Neural cell (in vitro differentiated cells): ENCODE results near the gene CLDND1. TPM values are rescaled to one million over a fixed set of nuclear protein-coding genes. Genes with fewer than 3 reads are reported as not detected.

Experiments used
- H2AFZ ChIP-seq: fragments of 200-600, 300-800 bp; sonication (generic), shearing (Covaris generic); 2 replicates; pipeline ENCODE4 v1.6.0; 2014; ENCODE audit warnings: low read depth, mild to moderate bottlenecking, antibody characterized with exemption, low read length, moderate library complexity
- H3F3A ChIP-seq: fragments of 200-600 bp; shearing (Covaris generic); 2 replicates; pipeline ENCODE4 v1.6.1; 2016; ENCODE audit warnings: mild to moderate bottlenecking, moderate library complexity, mixed read lengths, antibody characterized with exemption, low read length; ENCODE audit not compliant: insufficient read depth, poor library complexity, severe bottlenecking
- H3K27ac ChIP-seq: fragments of 200-600, 300-800 bp; sonication (generic), shearing (Covaris generic); 2 replicates; pipeline ENCODE4 v1.5.1; 2014; ENCODE audit warnings: mild to moderate bottlenecking, low read length, moderate library complexity
- H3K27me3 ChIP-seq: fragments of 300-800, 200-600 bp; sonication (generic), shearing (Covaris generic); 2 replicates; pipeline ENCODE4 v1.6.0; 2014; ENCODE audit warnings: mild to moderate bottlenecking, low read depth, low read length, moderate library complexity; ENCODE audit not compliant: insufficient read depth
- H3K36me3 ChIP-seq: fragments of 300-800, 200-600 bp; sonication (generic), shearing (Covaris generic); 2 replicates; pipeline ENCODE4 v1.5.1; 2014; ENCODE audit warnings: mild to moderate bottlenecking, antibody characterized with exemption, low read length, moderate library complexity; ENCODE audit not compliant: insufficient read depth
- H3K4me2 ChIP-seq: fragments of 300-800, 200-600 bp; sonication (generic), shearing (Covaris generic); 2 replicates; pipeline ENCODE4 v1.6.0; 2014; ENCODE audit warnings: mild to moderate bottlenecking, low read length
- H3K4me3 ChIP-seq: fragments of 300-800, 200-600 bp; sonication (generic), shearing (Covaris generic); 2 replicates; pipeline ENCODE4 v1.5.1; 2014; ENCODE audit warnings: mild to moderate bottlenecking, low read length, moderate library complexity
- H3K79me2 ChIP-seq: fragments of 200-600 bp; shearing (Covaris generic); replicated peaks from 2 replicates; pipeline ENCODE4 v1.6.0; 2014; ENCODE audit warnings: mild to moderate bottlenecking, low read length, moderate library complexity; ENCODE audit not compliant: insufficient read depth
- H3K9ac ChIP-seq: fragments of 300-800, 200-600 bp; sonication (generic), shearing (Covaris generic); 2 replicates; pipeline ENCODE4 v1.6.1; 2016; ENCODE audit warnings: mild to moderate bottlenecking, low read length, mixed read lengths
- H3K9me2 ChIP-seq: fragments of 200-600 bp; shearing (Covaris generic); 2 replicates; pipeline ENCODE4 v1.6.1; 2016; ENCODE audit warnings: mild to moderate bottlenecking, low read length, mixed read lengths; ENCODE audit not compliant: insufficient read depth
- H3K9me3 ChIP-seq: fragments of 200-600, 300-800 bp; sonication (generic), shearing (Covaris generic); 2 replicates; pipeline ENCODE4 v1.6.1; 2016; ENCODE audit warnings: mild to moderate bottlenecking, mixed run types, low read length, moderate library complexity, mixed read lengths
- H4K20me1 ChIP-seq: fragments of 200-600 bp; shearing (Covaris generic); 2 replicates; pipeline ENCODE4 v1.6.1; 2016; ENCODE audit warnings: mild to moderate bottlenecking, mixed run types; ENCODE audit not compliant: insufficient read depth
- EP300 ChIP-seq: fragments of 450-650 bp; conservative IDR thresholded peaks from 2 replicates; pipeline ENCODE4 v1.6.1; 2014; ENCODE audit warnings: antibody characterized with exemption, mild to moderate bottlenecking, moderate library complexity; ENCODE audit not compliant: poor library complexity, severe bottlenecking
- MXI1 ChIP-seq: fragments of 450-650 bp; conservative IDR thresholded peaks from 2 replicates; pipeline ENCODE4 v1.6.1; 2014; ENCODE audit warnings: antibody characterized with exemption, mild to moderate bottlenecking; ENCODE audit not compliant: poor library complexity, severe bottlenecking
- POLR2AphosphoS5 ChIP-seq: IDR thresholded peaks from 2 replicates; pipeline ENCODE4 v1.6.1; 2012
- REST ChIP-seq: IDR thresholded peaks from 2 replicates; pipeline ENCODE4 v1.6.1; 2012; ENCODE audit warnings: borderline replicate concordance
- SMC3 ChIP-seq: fragments of 450-650 bp; conservative IDR thresholded peaks from 2 replicates; pipeline ENCODE4 v1.6.1; 2014; ENCODE audit warnings: antibody characterized with exemption, mild to moderate bottlenecking, moderate library complexity; ENCODE audit not compliant: poor library complexity
- polyA plus RNA-seq: library from polyadenylated mRNA; depleted of rRNA; stranded (reverse); fragments of >200 nt; gene quantifications from 2 replicates; pipeline ENCODE4 v1.2.3, GENCODE V29; 2014
- TF ChIP-seq, protein P1 (sequence below): fragments of 450-650 bp; IDR thresholded peaks from 2 replicates; pipeline ENCODE4 v1.5.1; 2014; ENCODE audit warnings: antibody characterized with exemption, mild to moderate bottlenecking, moderate library complexity; ENCODE audit not compliant: poor library complexity, severe bottlenecking

The CLDND1 gene
- polyA plus RNA-seq, 1 donor from 2014 or later: 162 TPM

- Histone ChIP-seq H3F3A (no peaks in the 10 kb centered on the region), H3K9me2 (no peaks in the 10 kb centered on the region), H3K9me3 (no peaks in the 10 kb centered on the region), H3K27me3 (no peaks in the 10 kb centered on the region), H2AFZ (no peak overlapping the region), H3K4me3 (no peak overlapping the region), H3K27ac (no peak overlapping the region), H4K20me1 (no peaks in the 10 kb centered on the region), H3K36me3 (no peaks in the 10 kb centered on the region), H3K79me2 (no peaks in the 10 kb centered on the region), H3K4me2 (no peak overlapping the region), H3K9ac (no peak overlapping the region)
- TF ChIP-seq, protein P1, sequence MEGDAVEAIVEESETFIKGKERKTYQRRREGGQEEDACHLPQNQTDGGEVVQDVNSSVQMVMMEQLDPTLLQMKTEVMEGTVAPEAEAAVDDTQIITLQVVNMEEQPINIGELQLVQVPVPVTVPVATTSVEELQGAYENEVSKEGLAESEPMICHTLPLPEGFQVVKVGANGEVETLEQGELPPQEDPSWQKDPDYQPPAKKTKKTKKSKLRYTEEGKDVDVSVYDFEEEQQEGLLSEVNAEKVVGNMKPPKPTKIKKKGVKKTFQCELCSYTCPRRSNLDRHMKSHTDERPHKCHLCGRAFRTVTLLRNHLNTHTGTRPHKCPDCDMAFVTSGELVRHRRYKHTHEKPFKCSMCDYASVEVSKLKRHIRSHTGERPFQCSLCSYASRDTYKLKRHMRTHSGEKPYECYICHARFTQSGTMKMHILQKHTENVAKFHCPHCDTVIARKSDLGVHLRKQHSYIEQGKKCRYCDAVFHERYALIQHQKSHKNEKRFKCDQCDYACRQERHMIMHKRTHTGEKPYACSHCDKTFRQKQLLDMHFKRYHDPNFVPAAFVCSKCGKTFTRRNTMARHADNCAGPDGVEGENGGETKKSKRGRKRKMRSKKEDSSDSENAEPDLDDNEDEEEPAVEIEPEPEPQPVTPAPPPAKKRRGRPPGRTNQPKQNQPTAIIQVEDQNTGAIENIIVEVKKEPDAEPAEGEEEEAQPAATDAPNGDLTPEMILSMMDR: no peak
- no peak for TF ChIP-seq SMC3
- no peak for TF ChIP-seq POLR2AphosphoS5
- TF ChIP-seq REST: no peak
Observed at GRCh38 chr3:98552232-98553020, 29.7 kb upstream of the CLDND1 start.

DNA sequence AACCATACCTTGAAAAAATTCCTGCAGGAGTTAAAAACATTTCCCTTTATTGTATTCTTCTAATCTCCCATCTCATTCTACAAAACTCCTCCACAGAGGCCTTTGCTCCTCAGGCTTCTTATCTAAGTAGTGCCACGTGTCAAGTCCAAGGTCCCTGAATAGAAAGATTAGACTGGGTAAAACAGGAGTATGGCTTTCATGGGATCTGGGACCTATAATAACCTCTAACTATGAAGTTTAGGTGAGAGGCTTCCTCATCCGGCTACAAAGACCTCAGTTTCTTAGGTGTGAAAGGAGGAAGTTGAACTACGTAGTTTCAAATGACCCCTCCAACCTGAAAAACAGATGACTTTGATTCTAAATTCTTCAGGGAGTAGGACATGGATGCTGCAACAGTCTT lies 29.1 kb upstream of the CLDND1 start:
- H4K20me1 ChIP-seq: no peaks in the 10 kb centered on the region
- H3F3A ChIP-seq: no peaks in the 10 kb centered on the region
- no peak overlapping the region for H3K9ac ChIP-seq
- TF ChIP-seq, protein P1: no peak
- no peak for TF ChIP-seq SMC3
- TF ChIP-seq EP300: no peak
- no peak for TF ChIP-seq MXI1
- H3K27ac ChIP-seq: no peak overlapping the region
- H3K4me3 ChIP-seq: no peak overlapping the region
- H3K9me3 ChIP-seq: no peaks in the 10 kb centered on the region
- H3K9me2 ChIP-seq: no peaks in the 10 kb centered on the region
- no peaks in the 10 kb centered on the region for H3K36me3 ChIP-seq
- no peak overlapping the region for H2AFZ ChIP-seq
- no peaks in the 10 kb centered on the region for H3K27me3 ChIP-seq
- H3K79me2 ChIP-seq: no peaks in the 10 kb centered on the region
- H3K4me2 ChIP-seq: no peak overlapping the region
